HG03460 (cell line): ENCODE results near the gene NPAT.

ENCODE experiments used
- ATAC-seq: cut with Tn5 transposase; IDR thresholded peaks from one replicate; pipeline ENCODE4 v1.9.1; 2021; ENCODE audit not compliant: unreplicated experiment

The NPAT gene

DNA sequence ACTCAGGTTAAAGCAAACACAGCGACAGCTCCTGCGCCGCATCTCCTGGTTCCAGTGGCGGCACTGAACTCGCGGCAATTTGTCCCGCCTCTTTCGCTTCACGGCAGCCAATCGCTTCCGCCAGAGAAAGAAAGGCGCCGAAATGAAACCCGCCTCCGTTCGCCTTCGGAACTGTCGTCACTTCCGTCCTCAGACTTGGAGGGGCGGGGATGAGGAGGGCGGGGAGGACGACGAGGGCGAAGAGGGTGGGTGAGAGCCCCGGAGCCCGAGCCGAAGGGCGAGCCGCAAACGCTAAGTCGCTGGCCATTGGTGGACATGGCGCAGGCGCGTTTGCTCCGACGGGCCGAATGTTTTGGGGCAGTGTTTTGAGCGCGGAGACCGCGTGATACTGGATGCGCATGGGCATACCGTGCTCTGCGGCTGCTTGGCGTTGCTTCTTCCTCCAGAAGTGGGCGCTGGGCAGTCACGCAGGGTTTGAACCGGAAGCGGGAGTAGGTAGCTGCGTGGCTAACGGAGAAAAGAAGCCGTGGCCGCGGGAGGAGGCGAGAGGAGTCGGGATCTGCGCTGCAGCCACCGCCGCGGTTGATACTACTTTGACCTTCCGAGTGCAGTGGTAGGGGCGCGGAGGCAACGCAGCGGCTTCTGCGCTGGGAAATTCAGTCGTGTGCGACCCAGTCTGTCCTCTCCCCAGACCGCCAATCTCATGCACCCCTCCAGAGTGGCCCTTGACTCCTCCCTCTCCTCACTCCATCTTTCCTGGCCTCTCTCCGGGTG is at the start of gene NPAT, which contains the start of gene ATM:
NPAT (minus strand) TSS at position 65 of the 774 bp plus-strand sequence. CDS start 102 bp downstream, outside the sequence.
ATM (plus strand) TSS at position 494 of the 774 bp plus-strand sequence. CDS start 4,558 bp downstream, outside the sequence.
- peak; percentile 70 for ATAC-seq

DNA sequence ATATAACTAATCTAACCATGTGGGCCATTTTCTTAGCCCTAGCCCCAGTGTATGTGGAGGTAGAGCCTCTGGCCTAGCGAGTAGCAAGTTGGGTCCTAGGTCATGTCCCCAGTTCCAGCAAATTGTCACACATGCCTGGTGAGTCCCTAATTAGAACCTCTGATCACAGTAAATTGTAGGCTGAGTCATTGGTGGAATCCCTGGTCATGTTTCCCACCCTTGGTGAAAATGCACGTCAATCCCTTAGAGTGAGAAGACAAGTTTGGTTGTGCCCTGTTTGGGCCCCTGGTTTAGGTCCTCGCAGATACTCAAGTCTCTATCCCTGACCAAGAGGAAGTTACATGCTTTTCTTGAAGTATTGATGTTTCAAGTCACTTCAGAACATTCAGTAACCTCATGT is 47.1 kb upstream of the NPAT start:
- ATAC-seq, result no peak

DNA sequence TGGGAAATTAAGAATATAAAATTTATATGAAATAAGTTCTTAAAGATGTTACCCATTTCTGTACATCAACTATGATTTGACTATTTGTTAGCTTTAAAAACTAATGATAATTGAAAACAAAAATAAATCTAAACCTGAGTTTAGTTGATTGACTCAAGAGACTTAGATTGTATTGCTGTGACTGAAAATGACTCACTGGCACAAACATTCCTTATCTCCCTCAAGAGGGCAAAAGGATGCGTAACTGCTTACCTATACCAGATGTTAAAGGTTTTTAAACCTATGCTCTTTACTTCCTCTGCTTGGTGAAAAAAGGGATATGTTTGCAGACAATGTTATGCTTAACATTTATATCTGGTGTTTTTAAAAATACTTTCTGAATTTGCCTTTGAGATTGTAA is 30.7 kb upstream of the NPAT start:
- ATAC-seq, result no peak

DNA sequence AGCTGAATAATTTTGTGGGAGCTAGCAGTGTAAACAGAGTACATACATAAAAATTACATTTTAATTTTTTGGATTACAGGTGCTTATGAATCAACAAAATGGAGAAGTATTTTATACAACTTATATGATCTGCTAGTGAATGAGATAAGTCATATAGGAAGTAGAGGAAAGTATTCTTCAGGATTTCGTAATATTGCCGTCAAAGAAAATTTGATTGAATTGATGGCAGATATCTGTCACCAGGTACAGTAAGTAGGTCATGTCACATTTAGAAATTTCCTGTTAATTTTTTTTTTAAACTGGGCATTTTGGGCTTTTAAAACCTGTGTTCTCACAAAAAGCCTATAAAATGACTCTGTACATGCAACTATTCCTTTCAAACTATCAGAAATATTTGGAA is 24.4 kb upstream of the NPAT start:
- no peak for ATAC-seq

DNA sequence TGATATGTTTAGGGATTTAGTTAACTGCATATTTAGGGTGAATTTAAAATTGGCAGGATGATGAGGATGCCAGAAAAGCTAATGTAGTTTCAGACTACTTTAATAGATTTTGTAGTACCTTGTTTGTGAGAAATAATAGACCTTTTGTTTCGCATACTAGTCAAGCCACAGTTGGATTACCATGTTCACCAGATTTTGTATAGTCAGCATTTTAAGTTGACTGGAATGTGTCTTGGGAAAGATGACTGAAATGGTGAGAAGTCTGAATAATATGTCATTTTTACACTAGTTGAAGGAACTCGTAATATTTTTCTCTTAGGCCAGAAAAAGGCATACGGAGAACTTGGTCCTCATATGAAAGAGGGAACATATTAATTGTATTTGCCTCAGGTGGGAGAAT is 23.9 kb upstream of the NPAT start:
- no peak for ATAC-seq

DNA sequence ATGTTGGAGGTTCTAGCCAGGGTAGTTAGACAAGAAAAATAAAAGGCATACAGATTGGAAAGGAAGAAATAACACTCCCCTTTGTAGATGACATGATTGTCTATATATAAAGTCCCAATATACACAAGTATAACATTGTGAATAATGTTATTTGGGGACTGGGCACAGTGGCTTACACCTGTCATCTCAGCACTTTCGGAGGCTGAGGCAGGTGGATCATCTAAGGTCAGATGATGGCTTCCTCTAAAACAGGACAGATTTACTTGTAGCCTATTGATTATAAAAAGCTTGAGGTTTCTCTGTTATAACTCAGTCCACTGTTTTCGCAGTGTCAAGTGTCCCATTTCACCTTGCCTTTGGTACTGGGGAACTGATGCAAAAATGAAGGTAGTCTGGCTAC is 20.0 kb upstream of the NPAT start:
- ATAC-seq, result no peak

DNA sequence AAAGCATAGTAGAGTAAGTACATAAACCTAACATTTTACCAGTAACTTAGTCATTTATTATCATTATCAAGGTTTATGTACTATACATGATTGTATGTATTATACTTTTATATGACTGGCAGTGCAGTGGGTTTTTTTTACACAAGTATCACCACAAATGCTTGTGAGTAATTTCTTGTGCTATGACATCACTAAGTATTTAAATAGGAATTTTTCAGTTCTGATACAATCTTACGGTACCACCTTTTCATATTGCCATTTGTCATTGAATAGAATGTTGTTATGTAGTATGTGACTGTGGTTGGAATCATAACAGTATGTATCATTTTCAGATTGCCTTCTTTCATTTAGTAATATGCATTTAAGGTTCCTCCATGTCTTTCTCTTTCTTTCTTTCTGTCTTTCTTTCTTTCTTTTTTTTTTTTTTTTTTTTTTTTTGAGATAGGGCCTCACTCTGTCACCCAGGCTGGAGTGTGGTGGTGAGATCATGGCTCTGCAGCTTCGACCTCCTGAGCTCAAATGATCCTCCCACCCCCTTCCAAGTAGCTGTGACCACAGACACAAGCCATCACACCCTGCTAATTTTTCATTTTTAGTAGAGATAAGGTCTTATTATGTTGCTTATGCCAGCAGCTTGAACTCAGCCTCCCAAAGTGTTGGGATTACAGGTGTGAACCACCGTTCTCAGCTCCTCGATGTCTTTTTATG is 19.0 kb upstream of the NPAT start:
- no peak for ATAC-seq

DNA sequence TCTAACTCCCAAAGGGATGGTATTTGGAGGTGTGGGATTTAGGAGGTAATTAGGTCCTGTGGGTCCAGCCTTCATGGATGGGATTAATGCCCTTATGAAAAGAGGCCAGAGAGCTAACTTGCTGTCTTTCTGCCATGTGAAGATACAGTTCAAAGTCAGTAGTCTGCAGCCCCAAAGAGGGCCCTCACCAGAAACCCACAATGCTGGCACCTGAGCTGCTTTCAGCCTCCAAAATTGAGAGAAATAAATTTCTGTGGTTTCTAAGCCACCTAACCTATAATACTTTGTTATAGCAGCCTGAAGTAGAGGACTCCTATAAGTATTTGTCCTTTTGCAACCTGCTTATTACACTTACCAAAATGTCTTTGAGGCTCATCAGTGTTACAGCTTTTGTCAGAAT is 16.6 kb upstream of the NPAT start:
- no peak for ATAC-seq

DNA sequence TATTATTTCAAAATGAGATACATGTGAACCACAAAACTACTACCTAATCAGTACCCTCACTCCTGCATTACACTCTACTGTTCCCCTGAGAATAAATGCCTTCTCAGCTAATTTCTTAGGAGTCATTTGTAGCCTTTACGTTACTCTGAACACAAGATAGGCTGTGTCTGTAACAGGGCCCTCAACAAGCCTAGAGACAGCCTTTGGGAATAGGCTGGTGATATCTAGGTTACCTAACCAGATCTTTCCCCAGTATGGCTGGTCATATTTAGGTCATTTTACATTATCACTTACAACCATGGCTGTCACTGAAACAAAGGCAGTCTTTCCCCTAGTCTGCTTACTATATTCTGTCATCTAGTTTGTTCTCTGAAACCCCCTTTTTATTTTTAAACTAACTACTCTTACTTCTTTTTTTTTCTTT is 14.6 kb upstream of the NPAT start:
- ATAC-seq, result peak; percentile 58

DNA sequence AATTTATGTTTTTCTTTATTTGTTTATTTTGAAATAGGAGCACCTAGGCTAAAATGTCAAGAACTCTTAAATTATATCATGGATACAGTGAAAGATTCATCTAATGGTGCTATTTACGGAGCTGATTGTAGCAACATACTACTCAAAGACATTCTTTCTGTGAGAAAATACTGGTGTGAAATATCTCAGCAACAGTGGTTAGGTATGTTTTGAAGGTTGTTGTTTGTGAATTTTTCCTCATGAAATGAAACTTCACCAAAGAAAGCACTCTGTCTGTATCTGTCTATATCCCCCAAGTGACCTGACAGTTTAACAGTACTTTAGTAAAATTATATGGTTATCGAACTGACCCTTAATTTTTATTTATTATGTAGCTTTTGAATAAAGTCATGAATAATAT is 13.2 kb upstream of the NPAT start:
- ATAC-seq, result no peak

DNA sequence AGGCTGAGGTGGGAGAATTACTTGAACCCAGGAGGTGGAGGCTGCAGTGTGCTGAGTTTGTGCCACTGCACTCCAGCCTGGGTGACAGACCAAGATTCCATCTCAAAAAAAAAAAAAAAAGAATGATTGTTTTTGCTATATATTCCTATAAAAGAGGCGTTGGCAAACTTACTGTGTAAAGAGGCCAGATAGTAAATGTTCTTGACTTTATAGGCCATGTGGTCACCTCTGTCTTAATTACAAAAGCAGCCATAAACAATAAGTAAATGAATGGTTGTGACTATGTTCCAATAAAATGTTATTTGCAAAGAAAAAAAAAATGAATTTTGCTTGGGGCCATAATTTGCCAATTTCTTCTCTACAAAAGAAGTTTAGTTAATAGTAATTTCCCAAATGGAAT is 12.8 kb upstream of the NPAT start:
- no peak for ATAC-seq

DNA sequence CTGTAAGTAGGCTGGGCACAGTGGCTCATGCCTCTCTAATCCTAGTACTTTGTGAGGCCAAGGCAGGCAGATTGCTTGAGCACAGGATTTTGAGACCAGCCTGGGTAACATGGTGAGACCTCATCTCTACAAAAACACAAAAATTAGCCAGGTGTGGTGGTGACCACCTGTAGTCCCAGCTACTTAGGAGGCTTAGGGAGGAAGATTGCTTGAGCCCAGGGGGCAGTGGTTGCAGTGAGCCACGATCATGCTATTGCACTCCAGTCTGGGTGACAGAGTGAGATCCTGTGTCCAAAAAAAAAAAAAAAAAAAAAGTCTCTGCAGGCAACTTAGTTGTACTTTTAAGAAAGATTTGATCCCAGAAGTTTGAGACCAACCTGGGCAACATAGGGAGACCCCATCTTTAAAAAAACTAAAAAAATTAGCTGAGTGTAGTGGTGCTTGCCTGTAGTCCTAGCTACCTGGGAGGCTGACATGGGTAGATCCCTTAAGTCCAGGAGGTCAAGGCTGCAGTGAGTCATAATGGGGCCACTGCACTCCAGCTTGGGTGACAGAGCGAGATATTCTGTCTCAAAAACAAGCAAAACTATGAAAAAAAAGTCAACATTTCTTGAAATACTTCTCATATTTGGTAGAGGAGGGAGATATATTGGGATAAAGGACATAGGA is 11.0 kb upstream of the NPAT start:
- ATAC-seq, result no peak

DNA sequence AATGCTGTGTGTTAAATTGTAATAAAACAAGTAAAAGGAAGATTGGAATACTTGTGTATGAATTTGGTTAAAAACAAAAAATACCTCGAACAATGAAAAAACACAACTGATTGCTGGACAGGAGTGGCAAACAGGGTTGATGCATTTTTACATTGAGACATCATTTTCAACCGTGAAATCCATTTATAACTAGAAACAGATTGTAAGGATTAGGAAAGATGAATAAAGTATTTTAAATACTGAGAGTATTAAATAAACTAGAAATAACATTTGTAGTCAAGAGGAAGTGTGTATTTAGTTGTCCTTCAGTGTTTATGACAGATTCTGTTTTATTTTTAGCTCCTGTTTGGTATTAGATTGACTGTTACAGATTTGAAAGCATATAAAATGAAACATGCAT is 5.8 kb upstream of the NPAT start:
- ATAC-seq, result no peak

DNA sequence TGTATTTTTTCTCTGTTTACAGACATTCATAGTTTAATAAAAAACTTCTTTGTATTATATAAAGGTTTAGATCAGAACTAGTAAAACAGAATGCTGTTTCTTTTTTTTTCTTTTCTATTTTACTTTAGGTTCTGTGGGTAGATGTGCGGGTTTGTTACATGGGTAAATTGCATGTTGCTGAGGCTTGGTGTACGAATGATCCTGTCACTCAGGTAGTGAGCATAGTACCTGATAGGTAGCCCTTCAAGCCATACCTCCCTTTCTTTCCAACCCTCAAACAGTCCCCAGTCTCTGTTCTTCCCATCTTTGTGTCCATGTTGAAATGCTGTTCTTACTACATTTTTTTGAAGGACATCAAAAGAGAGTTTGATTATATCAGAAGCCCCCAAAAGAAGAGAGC is 3.6 kb upstream of the NPAT start:
- no peak for ATAC-seq

DNA sequence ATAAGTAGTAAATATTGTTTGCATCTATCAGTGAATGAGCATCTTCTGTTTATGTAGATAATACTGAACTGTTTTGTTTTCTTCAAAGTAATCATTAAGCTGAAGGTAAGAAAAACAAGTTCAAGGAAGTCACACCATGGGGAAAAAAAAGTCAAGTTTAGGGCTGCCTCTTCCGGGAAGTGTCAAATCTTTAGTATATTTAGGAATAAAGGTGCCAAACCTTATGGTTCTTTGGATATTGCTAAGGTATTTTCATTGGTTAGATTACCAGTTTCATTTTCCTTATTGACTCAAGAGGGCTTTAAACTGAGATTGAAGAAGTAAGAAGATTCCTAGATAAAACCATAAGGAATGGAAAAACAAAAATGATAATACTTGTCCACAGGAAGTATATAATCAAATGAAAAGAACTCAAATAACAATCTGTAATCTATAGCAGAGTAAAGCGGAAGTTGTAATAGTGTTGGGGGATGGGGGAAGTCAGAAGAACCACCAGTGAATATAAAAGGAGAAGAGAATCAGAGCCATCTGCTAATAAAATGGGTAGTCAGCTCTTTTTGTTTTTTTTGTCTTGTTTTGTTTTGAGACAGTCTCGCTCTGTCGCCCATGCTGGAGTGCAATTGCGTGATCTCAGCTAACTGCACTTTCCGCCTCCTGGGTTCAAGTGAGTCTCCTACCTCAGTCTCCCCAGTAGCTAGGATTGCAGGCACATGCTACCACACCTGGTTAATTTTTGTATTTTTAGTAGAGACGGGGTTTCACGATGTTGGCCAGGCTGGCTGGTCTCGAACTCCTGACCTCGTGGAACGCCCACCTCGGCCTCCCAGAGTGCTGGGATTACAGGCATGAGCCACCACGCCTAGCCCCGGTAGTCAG is 2.7 kb upstream of the NPAT start:
- no peak for ATAC-seq

DNA sequence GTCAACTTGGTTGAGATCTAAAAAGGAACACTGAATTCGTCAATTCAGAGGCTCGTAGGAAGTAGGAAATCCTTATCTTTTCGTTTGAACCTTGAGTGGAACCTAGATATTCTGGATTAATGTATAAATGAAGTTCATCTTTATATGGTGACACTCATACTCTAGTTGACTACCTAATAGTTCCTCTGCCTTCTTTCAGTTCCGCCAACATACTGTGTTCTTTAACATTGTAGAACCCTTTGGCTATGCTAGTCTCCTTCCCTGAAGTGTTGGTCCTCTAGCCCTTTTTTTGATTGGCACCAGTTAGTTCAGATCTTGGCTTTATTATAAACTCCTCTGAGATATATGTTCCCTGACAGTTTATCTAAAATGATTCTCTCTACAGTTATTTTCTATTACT is 1.9 kb upstream of the NPAT start:
- ATAC-seq, result no peak

DNA sequence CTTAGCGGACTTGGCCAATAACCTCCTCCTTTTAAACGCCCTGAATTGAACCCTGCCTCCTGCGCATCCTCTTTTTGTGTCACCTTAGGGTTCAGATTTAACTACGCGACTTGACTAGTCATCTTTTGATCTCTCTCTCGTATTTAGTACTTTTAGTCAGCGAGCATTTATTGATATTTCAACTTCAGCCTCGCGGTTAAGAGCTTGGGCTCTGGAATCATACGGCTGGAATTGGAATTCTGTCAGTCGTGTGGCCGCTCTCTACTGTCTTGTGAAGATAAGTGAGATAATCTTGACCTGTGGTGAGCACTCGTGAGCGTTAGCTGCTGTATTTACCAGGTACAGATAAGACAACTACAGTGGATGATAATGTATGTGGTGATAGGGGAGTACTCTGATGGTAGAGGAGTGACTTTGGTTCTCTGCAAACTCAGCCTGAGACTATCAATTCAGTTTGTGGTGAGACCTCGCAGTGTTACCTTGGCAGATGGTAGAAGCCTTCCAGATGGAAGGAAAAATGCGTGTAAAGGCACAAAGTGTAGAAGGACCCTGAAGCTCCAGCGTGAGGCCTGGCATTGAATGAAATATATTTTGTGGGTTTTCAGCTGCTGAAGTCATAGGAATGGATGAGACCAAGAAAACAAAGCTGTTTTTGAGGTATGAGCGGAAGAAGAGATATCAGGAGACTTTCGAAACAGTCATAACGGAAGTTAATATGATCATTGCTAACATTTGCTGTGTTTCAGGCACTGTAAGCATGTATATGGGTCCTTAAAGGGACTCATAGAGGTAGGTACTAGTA is 1.1 kb upstream of the NPAT start:
- ATAC-seq, result peak; percentile 29

DNA sequence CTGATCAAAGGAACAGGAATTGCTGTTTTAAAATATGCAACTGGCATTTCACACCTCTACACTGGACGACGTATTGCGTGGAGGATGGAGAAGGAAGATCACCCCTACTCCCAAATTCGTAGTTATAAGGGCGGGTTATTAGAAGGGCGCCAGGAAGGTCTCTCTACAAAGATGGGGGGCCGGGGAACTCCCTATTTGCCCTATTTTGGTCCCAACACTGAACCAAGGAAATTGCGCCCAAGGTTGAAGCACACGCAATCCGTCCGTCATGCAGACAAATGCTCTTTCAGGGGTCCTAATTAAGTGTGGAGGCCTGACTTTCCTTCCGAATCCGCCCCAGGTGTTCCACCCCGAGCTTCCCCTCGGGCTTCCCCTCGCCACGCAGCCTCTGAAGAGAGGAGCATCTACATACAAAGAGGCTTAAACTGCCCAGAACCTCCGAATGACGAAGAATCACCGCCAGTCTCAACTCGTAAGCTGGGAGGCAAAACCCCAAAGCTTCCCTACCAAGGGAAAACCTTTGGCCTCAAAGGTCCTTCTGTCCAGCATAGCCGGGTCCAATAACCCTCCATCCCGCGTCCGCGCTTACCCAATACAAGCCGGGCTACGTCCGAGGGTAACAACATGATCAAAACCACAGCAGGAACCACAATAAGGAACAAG is 396 bp downstream of the NPAT start:
- ATAC-seq, result peak; percentile 1

DNA sequence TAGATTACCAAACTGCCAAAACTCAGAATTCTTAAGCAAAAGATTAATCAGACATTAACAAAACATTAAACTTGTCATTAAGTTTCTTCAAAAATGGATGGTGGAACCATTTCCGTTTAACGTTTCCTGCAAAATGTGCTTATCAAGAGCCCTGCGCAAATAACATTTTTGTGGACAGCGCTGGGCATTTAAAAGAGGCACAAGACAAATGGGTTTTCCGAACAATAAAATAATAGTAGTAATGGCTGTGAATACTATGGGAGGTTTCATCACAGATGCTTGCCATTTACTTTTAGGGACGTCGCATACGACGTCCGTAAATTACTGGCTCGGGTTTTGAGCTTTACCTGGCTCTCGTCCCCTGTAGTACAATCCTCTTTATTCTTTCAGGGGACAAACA is 1.1 kb downstream of the NPAT start:
- ATAC-seq, result no peak
